GM19438 (cell line): ENCODE measurements around the gene MAP3K9.
"Not testable (repeated sequence)": the region's sequence is repeated elsewhere in the genome, so short reads cannot be mapped to it uniquely, and the experiment has no call there.

ENCODE experiments used
- ATAC-seq: cut with Tn5 transposase; IDR thresholded peaks from one replicate; pipeline ENCODE4 v1.9.1; 2021; ENCODE audit warnings: low read depth; ENCODE audit not compliant: unreplicated experiment

Gene MAP3K9

DNA sequence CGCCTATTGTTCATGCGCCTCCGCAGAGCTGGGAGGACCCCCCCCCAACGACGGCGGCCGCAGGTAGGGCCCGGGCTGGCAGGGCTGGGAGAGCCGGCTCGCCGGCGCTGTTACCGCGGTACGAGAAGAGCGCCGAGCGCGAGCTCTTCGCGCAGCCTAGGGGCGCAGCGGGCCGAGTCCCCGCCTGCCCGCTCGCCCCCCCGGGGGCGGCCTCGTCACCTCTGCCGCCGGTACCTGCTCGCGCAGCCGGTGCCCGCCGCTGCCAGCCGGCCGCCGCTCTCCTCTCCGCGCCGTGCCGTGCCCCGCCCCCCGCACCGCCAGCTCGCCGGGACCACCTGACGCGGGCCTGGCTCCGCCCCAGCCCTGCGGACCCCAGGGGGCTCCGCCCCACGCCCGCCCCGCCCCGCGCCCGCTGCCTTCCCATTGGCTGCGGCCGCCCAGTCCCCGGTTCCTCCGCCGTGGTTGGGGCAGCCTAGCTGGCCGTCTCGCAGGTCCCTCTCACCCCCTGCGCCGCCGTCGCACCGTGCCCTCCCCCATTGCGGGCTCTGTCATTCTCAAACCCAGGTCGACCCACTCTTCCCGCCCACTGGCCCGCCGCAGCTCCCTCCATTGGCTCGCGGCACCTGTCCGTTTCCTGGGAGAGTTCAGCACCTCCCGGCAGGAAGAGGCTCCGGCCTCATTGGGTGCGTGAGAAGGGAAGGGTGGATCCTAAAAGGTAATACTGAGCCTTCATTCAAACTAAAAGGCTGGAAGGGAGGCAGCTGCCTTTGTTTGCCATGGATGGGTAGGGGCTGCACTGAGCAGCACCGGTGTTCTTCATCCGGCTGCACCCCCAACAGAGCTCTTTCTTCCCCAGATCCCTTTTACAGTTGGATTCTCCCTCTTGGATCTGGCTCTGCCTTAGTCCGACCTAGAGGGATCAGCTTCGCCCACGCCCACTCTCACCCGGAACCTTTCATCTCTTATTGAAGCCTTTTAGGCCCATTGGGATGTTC, at the start of gene MAP3K9:
MAP3K9 (minus strand) TSS at position 289 of the 995 bp plus-strand sequence. CDS start 342 bp downstream, outside the sequence.
- peak; percentile 78 for ATAC-seq

DNA sequence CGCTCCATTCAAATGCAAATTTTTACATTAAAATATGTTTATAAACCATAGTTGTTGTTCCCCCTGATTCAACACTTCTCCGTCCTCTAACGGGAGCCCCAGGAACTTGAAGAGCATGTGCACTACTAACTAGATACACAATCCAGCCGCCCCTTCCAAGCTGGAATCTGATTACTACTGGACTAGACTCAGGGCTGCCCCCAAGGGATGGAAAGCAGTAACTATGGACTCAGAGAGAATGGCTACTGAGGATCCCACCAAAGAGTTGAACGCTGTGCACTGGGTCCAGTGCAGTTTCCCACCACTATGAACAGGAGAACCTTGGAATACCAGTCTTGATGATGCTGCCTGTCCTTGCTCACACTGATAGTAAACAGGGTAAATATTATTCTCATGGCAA, 49.3 kb upstream of the MAP3K9 start:
- ATAC-seq = no peak

DNA sequence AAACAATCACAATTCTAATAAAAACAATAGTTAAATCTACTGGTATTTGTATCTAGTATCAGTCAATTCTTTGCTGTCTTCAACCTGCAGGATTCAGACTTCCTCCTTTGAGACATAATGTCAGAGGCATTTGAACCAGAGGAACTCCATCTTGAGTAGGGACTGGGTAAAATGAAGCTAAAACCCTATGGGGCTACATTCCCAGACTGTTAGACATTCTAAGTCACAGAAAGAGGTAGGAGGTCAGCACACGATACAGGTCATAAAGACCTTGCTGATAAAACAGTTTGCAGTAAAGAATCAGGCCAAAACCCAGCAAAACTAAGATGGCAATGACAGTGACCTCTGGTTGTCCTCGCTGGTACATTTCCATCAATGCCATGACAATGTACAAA, 48.2 kb upstream of the MAP3K9 start:
- no peak for ATAC-seq

DNA sequence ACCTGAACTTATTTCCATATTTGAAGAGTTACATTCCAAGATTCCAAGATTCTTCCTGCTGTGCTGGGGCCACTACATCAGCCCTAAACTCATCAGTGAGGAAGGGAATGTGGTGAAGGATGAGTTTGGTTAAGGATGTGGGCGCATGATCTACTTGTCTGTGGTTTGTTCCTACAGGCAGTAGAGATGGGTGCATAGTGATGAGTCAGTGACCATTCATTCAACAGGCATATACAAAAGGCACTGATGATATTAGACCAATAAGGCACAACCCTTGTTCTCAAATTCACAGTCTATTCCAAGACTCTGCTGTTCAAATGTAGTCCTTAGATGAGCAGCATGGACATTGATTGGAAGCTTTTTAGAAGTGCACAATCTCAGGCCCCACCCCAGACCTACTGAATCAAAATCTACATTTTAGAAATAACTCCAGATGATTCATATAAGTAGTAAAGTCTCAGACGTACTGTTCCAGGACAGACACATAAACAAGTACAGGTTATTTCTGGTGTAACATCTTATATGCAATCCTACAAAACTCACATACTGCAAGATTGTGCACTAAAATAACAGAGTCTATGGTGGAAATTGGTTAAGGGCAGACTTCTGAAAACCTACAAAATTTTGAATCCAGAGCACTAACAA, 47.7 kb upstream of the MAP3K9 start:
- ATAC-seq = no peak

DNA sequence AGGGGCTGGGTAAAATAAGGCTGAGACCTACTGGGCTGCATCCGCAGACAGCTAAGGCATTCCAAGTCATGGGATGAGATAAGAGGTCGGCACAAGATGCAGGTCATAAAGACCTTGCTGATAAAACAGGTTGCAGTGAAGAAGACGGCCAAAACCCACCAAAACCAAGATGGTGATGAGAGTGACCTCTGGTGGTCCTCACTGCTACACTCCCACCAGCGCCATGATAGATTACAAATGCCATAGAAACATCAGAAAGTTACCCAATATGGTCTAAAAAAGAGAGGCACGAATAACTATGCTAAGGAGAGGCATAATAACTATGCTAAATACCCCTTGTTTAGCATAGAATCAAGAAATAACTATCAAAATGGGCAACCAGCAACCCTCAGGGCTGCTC, 46.2 kb upstream of the MAP3K9 start:
- no peak for ATAC-seq

DNA sequence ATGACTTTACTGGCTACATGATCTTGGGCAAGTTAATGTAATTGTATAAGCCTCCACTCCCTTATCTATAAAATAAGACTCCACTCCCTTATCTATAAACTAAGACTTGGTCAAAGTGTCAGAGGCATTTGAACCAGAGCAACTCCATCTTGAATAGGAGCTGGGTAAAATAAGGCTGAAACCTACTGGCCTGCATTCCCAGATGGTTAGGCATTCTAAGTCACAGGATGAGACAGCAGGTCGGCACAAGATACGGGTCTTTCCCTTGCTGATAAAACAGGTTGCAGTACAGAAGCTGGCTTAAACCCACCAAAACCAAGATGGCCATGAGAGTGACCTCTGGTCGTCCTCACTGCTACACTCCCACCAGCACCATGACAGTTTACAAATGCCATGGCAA, 44.3 kb upstream of the MAP3K9 start:
- not testable (repeated sequence) for ATAC-seq

DNA sequence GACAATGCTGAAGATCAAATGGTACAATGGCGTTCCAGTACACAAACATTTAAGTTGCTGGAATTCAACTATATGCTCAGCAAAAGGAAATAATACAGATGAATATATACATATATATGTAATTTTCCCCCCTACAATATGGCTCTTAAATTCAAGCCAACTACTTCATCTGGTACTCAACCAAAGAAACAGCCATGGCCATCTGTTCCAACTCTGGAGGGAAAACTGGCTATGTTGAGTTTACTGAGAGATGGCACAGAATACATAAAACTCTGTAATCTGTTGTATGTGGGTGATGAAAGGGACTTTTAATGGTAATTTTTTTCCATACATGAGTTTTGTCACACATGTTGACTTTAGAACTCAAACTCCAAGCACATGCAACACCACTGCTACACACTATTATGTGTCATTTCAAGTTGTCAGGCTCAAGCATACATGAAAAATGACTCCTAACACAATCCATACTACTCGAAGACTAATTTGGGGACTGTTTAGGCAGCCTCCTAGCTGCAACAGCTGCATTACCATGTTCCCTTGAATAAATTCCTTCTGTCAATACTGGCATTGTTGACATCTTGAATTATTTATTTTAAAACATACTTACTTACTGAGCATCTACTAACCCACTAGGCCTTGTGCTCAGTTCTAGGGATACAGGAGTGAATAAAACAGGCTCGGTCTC, 38.2 kb upstream of the MAP3K9 start:
- ATAC-seq = no peak

DNA sequence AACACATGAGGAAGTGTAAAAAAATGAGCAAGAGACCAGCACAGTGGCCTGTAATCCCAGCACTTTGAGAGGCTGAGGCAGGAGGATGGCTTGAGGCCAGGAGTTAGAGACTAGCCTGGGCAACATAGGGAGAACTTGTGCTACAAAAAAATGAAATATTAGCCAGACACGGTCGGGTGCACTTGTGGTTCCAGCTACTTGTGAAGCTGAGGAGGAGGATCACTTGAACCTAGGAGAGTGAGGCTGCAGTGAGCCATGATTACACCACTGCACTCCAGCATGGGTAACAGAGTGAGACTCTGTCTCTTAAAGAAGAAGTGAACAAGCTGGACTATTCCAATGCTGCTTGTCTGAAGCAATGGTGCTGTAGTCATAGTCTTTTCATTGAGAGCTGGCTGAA, 36.3 kb upstream of the MAP3K9 start:
- ATAC-seq = no peak

DNA sequence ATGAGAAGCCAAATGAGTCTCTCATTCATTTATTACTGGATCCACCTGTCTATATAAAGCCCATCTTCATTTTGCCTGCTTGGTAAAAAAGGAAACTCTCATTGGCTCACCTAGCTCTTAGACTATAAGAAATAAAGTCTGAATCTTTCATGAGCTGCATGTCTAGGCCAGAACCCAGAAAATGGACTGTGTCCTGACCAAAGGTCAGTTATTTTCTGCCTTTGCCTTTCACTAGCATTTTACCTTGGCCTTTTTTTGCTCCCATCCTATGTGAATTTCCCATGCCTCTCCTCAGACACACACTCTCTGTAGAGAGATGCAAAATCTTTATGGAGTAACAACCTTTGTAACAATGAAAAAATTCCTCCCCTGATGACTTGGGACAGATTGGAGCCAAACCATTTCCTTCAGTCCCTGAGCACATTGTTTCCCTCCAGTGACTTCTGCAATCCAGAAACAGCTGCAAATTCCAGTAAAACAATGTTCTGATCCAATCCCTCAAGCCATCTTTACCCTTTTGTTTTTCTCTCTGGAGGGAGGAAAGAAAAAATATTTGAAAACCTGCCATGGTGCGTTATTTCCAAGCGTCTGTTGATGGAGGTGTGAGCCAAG, 33.6 kb upstream of the MAP3K9 start:
- no peak for ATAC-seq

DNA sequence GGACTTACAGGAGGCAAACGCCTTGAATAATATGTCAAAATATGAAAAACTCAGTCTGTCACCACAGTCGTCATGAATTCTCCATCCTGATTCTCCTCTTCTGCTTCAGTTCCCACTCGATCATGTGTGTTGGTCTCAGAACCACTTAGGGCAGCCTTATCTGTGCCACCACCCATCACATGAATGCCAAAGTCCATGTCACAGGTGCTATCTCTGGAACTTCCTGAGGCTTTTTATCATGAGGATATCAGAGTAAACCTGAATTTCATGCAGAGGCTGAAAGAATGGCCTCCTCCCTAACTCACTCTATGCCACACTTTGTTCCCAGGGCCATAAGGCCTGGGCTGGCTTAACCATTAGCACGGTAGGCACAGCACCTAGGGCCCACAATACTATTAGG, 28.8 kb upstream of the MAP3K9 start:
- ATAC-seq = no peak

DNA sequence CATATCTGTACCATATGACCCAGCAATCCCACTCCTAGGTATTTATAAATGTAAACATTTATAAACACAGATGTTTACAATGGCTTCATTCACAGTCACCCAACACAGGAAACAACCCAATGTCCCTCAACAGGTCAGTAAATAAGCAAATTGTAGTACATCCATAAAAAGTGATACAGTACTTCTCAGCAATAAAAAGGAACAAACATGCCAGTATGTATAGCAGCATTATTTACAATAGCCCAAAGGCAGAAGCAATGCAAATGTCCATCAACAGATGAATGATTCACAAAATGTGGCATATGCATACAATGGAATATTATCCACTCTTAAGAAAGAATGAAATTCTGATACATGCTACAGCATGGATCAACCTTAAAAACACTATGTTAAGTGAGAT, 27.6 kb upstream of the MAP3K9 start:
- ATAC-seq = no peak

DNA sequence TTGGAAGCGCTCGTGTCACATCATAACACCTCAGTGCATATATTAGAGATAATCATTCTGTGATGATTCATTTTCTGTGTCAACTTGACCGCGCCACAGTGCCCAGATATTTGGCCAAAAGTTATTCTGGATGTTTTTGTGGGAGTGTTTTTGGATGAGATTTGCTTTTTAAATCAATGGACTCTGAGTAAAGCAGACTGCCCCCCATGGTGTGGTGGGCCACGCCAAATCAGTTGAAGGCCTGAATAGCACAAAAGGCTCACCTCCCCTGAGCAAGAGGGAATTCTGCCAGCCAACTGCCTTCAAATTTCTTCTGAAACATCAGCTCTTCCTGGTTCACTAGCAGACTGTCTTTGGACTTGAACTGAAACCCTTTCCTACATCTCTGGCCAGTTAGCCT, 24.6 kb upstream of the MAP3K9 start:
- ATAC-seq = no peak

DNA sequence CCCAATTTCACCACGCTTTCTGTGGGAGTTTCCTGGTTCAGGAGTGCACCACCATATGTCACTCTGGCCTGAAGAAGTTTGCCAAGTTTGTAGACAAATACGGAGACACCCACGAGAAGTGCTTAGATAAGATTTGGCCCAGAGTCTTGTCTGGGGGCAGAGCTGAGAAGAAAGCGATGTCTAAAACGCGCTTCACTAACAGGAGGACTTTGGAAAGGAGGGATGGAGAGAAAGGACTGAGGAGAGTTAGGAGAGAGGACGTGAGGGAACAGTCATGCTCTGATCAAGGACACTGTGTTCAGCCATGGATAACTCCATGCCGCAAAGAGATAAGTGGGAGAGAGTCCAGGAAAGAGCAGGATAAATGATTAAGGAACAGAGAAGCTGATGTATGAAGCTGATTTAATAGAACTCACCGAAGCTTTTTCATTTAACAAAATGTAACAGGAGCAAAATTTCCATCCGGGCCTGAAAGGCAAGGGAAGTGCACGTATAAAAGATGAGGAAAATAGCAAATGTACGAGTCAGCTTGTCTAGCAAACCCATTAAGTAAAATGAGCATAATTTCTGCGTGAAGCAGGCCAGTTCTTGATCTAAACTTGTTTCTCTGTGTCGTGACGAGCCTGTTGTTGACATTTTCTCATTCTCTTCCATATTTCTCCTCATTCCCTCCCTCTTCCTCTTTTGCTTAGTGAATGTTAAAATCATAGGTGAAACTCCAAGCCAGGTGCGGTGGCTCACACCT, 23.4 kb upstream of the MAP3K9 start:
- ATAC-seq = no peak

DNA sequence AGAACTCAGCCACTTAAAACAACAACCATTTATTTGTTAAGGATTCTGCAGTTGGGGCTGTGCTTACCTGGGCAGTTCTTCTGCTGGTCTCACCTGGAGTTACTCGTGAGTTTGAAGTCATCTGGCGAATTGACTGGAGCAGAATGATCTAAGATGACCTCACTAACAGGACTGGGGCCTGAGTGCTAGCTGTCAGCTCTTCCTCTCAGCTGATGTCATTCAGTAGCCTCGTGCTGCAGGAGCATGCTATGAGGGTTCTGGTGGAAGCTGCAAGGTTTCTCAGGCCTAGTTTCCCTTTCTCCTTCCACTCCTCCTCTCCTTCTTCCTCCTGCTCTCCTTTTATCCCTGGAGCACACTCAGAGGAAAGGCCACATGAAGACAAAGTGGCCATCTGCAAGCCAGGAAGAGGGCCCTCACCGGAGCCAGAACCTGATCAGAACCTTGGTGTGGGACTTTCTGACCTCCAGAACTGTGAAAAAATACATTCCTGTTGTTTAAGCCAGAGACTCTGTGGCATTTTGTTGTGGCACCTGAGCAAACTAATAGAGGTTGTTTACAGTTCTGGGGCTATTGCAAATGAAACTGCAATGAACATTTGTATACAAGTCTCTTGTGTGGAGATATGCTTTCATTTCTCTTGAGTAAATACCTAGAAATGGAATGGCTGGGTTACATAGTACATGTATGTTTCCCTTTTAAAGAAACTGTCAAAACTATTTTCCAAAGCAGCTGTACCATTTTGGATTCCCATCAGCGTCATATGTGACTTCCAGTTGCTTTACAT, 21.9 kb upstream of the MAP3K9 start:
- no peak for ATAC-seq

DNA sequence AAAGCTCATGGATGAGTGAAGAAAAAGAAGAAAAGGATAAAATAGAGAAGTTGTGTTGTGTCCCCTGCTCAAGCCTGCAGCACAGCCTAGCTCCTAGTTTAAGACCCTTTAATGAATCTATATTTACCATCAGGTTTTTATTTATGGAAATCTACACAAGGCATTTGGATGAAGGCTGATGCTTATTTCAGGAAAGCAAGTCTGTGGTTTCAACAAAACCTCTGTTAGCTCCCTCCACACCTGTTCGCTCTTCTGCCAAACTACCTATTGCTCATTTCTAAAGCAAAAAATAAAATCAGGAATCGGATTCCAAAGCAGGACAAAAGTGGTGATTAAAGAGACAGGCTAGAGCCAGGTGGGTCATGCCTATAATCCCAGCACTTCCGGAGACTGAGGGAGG, 18.9 kb upstream of the MAP3K9 start:
- no peak for ATAC-seq

DNA sequence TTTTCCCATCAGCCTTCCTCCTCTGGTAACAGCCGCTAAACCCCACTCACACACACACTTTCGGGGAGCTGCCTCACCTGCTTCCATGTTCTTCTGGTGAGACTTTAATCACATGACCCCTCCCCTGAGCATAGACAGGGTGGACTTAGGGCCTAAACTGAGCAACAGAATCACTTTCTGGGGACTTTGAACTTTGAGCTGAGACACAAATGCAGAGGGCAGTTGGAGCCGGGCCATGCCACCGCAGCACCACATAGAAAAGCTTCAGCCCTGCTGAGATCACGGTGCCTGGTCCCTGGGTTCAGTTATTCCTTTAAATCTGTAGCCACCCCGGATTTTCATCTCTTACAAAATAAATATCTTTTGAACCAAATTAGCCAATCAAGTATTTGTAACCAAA, 18.4 kb upstream of the MAP3K9 start:
- no peak for ATAC-seq

DNA sequence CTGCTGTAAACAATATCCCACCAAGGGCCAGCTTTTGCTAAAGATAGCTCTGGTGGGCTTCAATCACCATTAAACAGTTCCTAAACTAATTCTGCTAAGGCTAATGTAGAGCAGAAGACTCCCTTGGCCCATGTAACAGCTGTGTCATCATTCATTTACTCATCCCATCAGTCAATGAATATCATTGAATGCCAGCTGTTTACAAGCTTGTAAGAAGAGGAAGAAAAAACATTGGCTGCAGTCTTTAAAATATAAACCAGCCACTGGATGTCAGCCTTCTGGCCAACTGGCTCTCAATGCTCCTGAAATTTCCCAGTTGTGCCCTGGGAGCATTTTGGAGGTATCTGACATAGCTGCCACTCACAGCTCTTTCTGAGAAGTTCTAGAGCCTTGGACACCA, 18.0 kb upstream of the MAP3K9 start:
- no peak for ATAC-seq

DNA sequence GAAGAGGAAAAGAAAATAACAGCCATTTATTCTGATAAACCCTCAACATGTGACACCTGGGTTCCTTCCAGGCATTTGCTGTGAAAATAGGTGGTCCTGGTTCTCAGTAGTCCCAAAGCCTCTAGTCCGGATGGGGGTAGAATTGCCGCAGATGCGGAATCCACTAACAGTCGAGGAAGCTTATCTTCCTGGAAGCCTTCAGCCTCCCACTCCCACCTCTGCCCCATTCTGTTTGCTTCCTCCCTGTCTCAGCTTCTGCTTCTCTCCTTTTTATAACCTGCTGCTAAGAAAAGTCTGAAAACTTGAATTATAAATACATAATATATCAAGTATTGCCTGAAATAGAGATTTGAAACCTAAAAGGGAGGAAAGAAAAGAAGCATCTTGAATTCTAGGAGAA, 14.0 kb upstream of the MAP3K9 start:
- ATAC-seq = no peak

DNA sequence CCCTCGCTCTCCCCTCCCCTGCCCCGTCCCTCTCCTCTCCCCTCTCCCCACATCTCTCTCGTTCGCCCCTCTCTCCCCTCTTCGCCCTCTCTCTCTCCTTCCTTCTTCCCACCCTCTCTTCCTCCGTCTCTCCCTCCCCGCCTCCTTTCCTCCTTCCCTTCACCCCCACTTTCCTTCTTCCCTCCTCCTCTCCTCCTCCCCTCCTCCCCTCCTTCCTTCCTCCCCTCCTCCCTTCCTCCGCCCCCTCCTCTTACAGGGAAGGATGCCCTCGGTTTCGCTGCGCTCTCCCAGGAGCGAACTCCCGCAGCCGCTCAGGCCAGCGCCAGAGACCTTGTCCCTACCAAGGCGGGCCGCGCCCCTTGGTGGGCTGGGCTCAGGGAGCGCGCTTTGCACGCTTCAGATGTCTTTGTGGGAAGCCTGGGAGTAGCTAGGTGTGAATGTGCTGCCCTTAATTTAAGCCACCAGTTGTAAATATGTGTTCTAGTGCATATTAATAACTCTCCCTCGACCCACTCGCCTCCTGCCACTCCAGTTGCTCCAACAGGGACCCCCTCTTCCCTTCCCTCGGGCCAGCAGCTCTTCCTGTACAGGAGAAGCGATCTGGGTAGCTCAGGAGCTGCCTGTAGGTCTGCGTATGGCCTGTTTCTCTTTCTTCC, 13.3 kb upstream of the MAP3K9 start:
- no peak for ATAC-seq
